Neutrophil (primary cell): ENCODE results near the gene ATP2B3.

Experiments
- H3K27ac ChIP-seq: fragments of 200-600 bp; sonication (generic); 2 replicates; pipeline ENCODE4 v1.5.1; 2016; ENCODE audit warnings: mild to moderate bottlenecking, moderate library complexity
- H3K27me3 ChIP-seq: fragments of 200-600 bp; sonication (generic); 2 replicates; pipeline ENCODE4 v1.6.0; 2016; ENCODE audit warnings: mild to moderate bottlenecking
- H3K36me3 ChIP-seq: fragments of 200-600 bp; sonication (generic); 2 replicates; pipeline ENCODE4 v1.5.1; 2017
- H3K4me1 ChIP-seq, 2 experiments: fragments of 200-600 bp in 1 of 2; sonication (generic) in 1 of 2; 1 replicate in 1 of 2; 2 replicates in 1 of 2; pipeline versions ENCODE4 v1.5.1 to v1.6.1; 2013 to 2016; ENCODE audit warnings: low read depth in 1 of 2, low read length in 1 of 2, mild to moderate bottlenecking in 1 of 2, moderate library complexity in 1 of 2; ENCODE audit not compliant: control insufficient read depth in 1 of 2, insufficient read depth in 1 of 2
- H3K4me3 ChIP-seq, 2 experiments: fragments of 200-600 bp in 1 of 2; sonication (generic) in 1 of 2; 1 replicate in 1 of 2; 2 replicates in 1 of 2; pipeline ENCODE4 v1.5.1; 2013 to 2016; ENCODE audit warnings: low read depth in 1 of 2, low read length in 1 of 2, mild to moderate bottlenecking in 1 of 2, moderate library complexity in 1 of 2
- H3K9me3 ChIP-seq: fragments of 200-600 bp; sonication (generic); 2 replicates; pipeline ENCODE4 v1.5.1; 2016
- CTCF ChIP-seq: fragments of 200-600 bp; sonication (generic); IDR thresholded peaks from 2 replicates; pipeline ENCODE4 v1.5.1; 2016; ENCODE audit warnings: antibody characterized with exemption

ATP2B3 gene

DNA sequence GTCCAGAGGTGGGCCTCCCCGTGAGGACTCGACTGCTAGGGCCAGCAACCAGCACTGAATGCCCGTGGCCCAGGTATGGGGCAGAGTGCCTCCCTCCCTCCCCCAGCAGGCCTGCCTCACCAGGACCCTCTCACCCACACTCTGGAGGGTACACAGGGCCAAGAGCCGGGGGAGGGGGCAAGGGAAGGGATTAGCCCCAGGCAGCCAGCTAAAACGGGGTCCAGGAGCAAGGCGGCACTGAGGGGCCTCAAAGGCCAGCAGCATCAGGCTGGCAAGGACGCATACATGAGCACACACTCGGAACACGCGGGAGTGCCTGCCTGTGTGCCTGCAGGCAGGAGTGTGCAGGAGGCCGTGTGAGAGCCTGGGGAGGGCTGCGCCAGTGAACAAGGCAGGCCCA lies 111.2 kb downstream of the ATP2B3 start:
- no peaks in the 10 kb centered on the region for H3K4me1 ChIP-seq
- H3K27ac ChIP-seq = no peak overlapping the region
- H3K4me3 ChIP-seq = no peak overlapping the region
- no peaks in the 10 kb centered on the region for H3K27me3 ChIP-seq
- H3K9me3 ChIP-seq = no peaks in the 10 kb centered on the region
- H3K36me3 ChIP-seq = no peaks in the 10 kb centered on the region
- TF ChIP-seq CTCF = no peak

DNA sequence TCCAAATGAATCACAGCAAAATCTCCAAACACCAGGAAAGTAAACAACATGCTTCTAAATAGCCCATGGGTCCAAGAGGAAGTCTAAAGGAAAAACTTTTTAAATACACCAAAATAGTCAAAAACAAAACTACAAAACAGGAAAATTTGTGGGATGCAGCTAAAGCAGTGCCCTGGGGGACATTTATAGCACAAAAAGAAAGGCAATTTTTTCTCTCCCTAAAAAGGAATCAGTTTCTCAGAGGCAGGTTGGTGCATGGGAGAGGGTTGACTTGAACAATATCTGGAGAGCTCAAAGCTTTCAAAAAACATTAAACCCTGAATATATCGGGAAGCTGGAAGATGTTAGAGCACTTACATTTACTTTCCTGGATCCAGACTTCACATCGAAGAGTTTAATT lies 113.9 kb downstream of the ATP2B3 start:
- TF ChIP-seq CTCF = no peak
- Histone ChIP-seq H3K27me3 (no peaks in the 10 kb centered on the region), H3K9me3 (no peaks in the 10 kb centered on the region), H3K4me1 (no peaks in the 10 kb centered on the region), H3K36me3 (no peaks in the 10 kb centered on the region), H3K27ac (no peak overlapping the region), H3K4me3 (no peak overlapping the region)

- Histone ChIP-seq H3K27me3 (no peaks in the 10 kb centered on the region), H3K9me3 (no peaks in the 10 kb centered on the region), H3K4me1 (no peaks in the 10 kb centered on the region), H3K27ac (no peak overlapping the region), H3K4me3 (no peak overlapping the region), H3K36me3 (no peaks in the 10 kb centered on the region)
- no peak for TF ChIP-seq CTCF
These were observed 114.6 kb downstream of the ATP2B3 start for GRCh38 chrX:153631907-153632594.
